Peyer's patch (tissue), 4 donors: ENCODE measurements around the gene KRI1.

ENCODE experiments used
- POLR2A ChIP-seq, 2 donors: fragments of 450-650 bp; IDR thresholded peaks; one replicate each; pipeline ENCODE4 v1.5.1; 2017; ENCODE audit warnings: antibody characterized with exemption in 2 of 2, mild to moderate bottlenecking in 2 of 2, moderate library complexity in 2 of 2
- TF ChIP-seq, protein P1 (sequence below), 6 experiments: fragments of 450-650 bp in 4 of 6; fragments of 200-600 bp in 2 of 6; sonication (generic) in 1 of 6; IDR thresholded peaks; one replicate each; pipeline ENCODE4 v1.5.1; 2017 to 2019; ENCODE audit warnings: antibody characterized with exemption in 6 of 6, mild to moderate bottlenecking in 3 of 6, moderate library complexity in 1 of 6

DNA sequence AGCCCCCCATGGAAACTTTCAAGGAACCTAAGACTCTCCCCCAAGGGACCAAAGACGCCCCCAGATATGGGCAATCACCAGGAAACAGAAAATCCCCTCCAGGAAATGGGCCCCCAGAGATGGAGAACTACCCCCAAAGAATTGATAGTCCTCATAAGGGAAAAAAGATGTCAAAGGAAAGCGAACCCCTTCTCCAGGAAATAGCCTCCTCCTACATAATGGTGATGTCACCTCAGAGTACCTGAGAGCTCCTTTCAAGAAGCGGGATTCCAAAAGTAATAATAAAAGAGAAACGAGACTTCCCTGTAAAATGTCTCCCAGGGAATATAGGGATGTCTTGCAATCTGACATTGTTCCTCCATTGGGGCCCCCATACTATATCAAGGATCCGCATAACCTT lies 1.8 kb upstream of the KRI1 start:
- TF ChIP-seq, protein P1, sequence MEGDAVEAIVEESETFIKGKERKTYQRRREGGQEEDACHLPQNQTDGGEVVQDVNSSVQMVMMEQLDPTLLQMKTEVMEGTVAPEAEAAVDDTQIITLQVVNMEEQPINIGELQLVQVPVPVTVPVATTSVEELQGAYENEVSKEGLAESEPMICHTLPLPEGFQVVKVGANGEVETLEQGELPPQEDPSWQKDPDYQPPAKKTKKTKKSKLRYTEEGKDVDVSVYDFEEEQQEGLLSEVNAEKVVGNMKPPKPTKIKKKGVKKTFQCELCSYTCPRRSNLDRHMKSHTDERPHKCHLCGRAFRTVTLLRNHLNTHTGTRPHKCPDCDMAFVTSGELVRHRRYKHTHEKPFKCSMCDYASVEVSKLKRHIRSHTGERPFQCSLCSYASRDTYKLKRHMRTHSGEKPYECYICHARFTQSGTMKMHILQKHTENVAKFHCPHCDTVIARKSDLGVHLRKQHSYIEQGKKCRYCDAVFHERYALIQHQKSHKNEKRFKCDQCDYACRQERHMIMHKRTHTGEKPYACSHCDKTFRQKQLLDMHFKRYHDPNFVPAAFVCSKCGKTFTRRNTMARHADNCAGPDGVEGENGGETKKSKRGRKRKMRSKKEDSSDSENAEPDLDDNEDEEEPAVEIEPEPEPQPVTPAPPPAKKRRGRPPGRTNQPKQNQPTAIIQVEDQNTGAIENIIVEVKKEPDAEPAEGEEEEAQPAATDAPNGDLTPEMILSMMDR (IDR thresholded peaks at IDR 0.05), result no peak
- no peak for TF ChIP-seq POLR2A (IDR thresholded peaks at IDR 0.05)
